Adrenal gland (tissue), 5 donors: ENCODE results near the gene UBE2J2.

ENCODE experiments used
- POLR2A ChIP-seq, 2 donors: fragments of 450-650 bp; IDR thresholded peaks; one replicate each; pipeline ENCODE4 v1.6.1; 2017; ENCODE audit warnings: antibody characterized with exemption in 2 of 2, mild to moderate bottlenecking in 2 of 2, moderate library complexity in 1 of 2
- TF ChIP-seq, protein P1 (sequence below), 6 experiments: fragments of 450-650 bp in 4 of 6; fragments of 200-600 bp in 2 of 6; sonication (generic) in 1 of 6; IDR thresholded peaks; 1 replicate in 5 of 6; 2 replicates in 1 of 6; pipeline versions ENCODE4 v1.5.1 to v1.8.0; 2016 to 2021; ENCODE audit warnings: antibody characterized with exemption in 6 of 6, mild to moderate bottlenecking in 2 of 6, moderate library complexity in 1 of 6
- donor health status: DM: no; HTN: no; CAD: no.

GRCh38 chr1:1293263-1294249 lies 19.9 kb upstream of the UBE2J2 start:
- TF ChIP-seq POLR2A (IDR thresholded peaks at IDR 0.05) = no peak
- TF ChIP-seq, protein P1, sequence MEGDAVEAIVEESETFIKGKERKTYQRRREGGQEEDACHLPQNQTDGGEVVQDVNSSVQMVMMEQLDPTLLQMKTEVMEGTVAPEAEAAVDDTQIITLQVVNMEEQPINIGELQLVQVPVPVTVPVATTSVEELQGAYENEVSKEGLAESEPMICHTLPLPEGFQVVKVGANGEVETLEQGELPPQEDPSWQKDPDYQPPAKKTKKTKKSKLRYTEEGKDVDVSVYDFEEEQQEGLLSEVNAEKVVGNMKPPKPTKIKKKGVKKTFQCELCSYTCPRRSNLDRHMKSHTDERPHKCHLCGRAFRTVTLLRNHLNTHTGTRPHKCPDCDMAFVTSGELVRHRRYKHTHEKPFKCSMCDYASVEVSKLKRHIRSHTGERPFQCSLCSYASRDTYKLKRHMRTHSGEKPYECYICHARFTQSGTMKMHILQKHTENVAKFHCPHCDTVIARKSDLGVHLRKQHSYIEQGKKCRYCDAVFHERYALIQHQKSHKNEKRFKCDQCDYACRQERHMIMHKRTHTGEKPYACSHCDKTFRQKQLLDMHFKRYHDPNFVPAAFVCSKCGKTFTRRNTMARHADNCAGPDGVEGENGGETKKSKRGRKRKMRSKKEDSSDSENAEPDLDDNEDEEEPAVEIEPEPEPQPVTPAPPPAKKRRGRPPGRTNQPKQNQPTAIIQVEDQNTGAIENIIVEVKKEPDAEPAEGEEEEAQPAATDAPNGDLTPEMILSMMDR (IDR thresholded peaks at IDR 0.05) = no peak
